Caco-2 (cell line): Measurements from ENCODE around the gene TOM1. TPM values are rescaled to one million over a fixed set of nuclear protein-coding genes. Genes with fewer than 3 reads are reported as not detected.
A peak's percentile ranks its signal among the peaks of the same experiment; 100 is the strongest.

Source experiments
- BruUV-seq: library from RNA; stranded (reverse); fragments of 400-500 nt; replicated peaks from 2 replicates; lab custom pipeline; 2021; lab: Mats Ljungman, UMichigan
- CTCF ChIA-PET: fragments of 300-600 bp; sonication (Branson Sonifier 250); formaldehyde crosslinking; loops from one replicate; lab custom pipeline; 2022; ENCODE audit warnings: antibody characterized with exemption; lab: Charles Lee
- POLR2A ChIA-PET: fragments of 300-600 bp; sonication (Branson Sonifier 250); formaldehyde crosslinking; loops from one replicate; lab custom pipeline; 2022; ENCODE audit warnings: antibody characterized with exemption; lab: Charles Lee
- DNase-seq, 2 experiments: peaks; one replicate each; pipeline versions ENCODE4 v3.0.0 to v3.0.0-alpha.2; 2020 to 2022
- H3K27me3 ChIP-seq: replicated peaks from 2 replicates; pipeline ENCODE4 v1.6.0; 2011; ENCODE audit warnings: low read length; ENCODE audit not compliant: control insufficient read depth, insufficient read depth
- H3K36me3 ChIP-seq: 2 replicates; pipeline ENCODE4 v1.5.1; 2011; ENCODE audit warnings: low read length; ENCODE audit not compliant: control insufficient read depth, insufficient read depth
- H3K4me1 ChIP-seq: fragments of 250-450 bp; sonication (Bioruptor Pico); 2 replicates; pipeline ENCODE4 v1.5.1; 2020; ENCODE audit warnings: mild to moderate bottlenecking
- H3K4me3 ChIP-seq: 2 replicates; pipeline ENCODE4 v1.5.1; 2011; ENCODE audit warnings: low read depth, mild to moderate bottlenecking, control low read depth, low read length
- H3K9me3 ChIP-seq: fragments of 250-450 bp; sonication (Bioruptor Pico); 2 replicates; pipeline ENCODE4 v1.5.1; 2020; ENCODE audit warnings: mild to moderate bottlenecking, moderate library complexity
- H3K27ac Mint-ChIP-seq: one replicate; pipeline ENCODE4 v1.8.0; 2022; ENCODE audit warnings: mixed read lengths; ENCODE audit not compliant: unreplicated experiment
- H3K27me3 Mint-ChIP-seq: one replicate; pipeline ENCODE4 v1.8.0; 2022; ENCODE audit warnings: mixed read lengths; ENCODE audit not compliant: insufficient read depth, unreplicated experiment
- H3K36me3 Mint-ChIP-seq: one replicate; pipeline ENCODE4 v1.8.0; 2022; ENCODE audit warnings: mild to moderate bottlenecking, mixed read lengths; ENCODE audit not compliant: insufficient read depth, unreplicated experiment
- H3K4me1 Mint-ChIP-seq: one replicate; pipeline ENCODE4 v1.8.0; 2022; ENCODE audit warnings: low read depth, mixed read lengths; ENCODE audit not compliant: unreplicated experiment
- H3K4me3 Mint-ChIP-seq: one replicate; pipeline ENCODE4 v1.8.0; 2022; ENCODE audit warnings: mild to moderate bottlenecking, moderate library complexity, mixed read lengths; ENCODE audit not compliant: unreplicated experiment
- H3K9me3 Mint-ChIP-seq: one replicate; pipeline ENCODE4 v1.8.0; 2022; ENCODE audit warnings: mixed read lengths; ENCODE audit not compliant: unreplicated experiment
- CTCF ChIP-seq, 2 experiments: fragments of 200-600 bp in 1 of 2; IDR thresholded peaks; 1 replicate in 1 of 2; 2 replicates in 1 of 2; pipeline versions ENCODE4 v1.5.1 to v1.8.0; 2011 to 2022; ENCODE audit warnings: antibody characterized with exemption in 1 of 2, control low read depth in 1 of 2, inconsistent platforms in 1 of 2, low read depth in 1 of 2, low read length in 1 of 2, mild to moderate bottlenecking in 1 of 2, moderate library complexity in 1 of 2; ENCODE audit not compliant: insufficient read depth in 1 of 2, severe bottlenecking in 1 of 2, unreplicated experiment in 1 of 2
- intact Hi-C: fragments of 100-400 bp; cut with micrococcal nuclease; formaldehyde crosslinking; loops from one replicate; pipeline ENCODE4 v1.10.0; 2022; ENCODE audit not compliant: unreplicated experiment
- total RNA-seq: library from RNA; stranded (reverse); gene quantifications from 2 replicates; pipeline ENCODE4 v1.2.3, GENCODE V29; 2022

Gene TOM1
- total RNA-seq, 1 experiment from 2014 or later = 47.4 TPM

GRCh38 chr22:35373781-35374180, 74.1 kb downstream of the TOM1 start:
- Mint-ChIP-seq H3K27me3 (no peaks in the 10 kb centered on the region), H3K36me3 (peaks cover 25% of the 10 kb centered on the region), H3K27ac (peak overlapping the region; percentile 57), H3K9me3 (no peaks in the 10 kb centered on the region), H3K4me1 (peaks cover 54% of the 10 kb centered on the region), H3K4me3 (no peak overlapping the region)
- no peaks in the 10 kb centered on the region; the same call in 1 of the 2 replicates for H3K36me3 ChIP-seq
- intact Hi-C loops = no loop called here
- peaks cover 50% of the 10 kb centered on the region for H3K4me1 ChIP-seq
- no peak overlapping the region for H3K4me3 ChIP-seq
- no peaks in the 10 kb centered on the region for H3K9me3 ChIP-seq
- CTCF ChIA-PET = no interaction called here
- BruUV-seq = no TSS peak
- no peak for DNase-seq
- no peak for TF ChIP-seq CTCF (IDR thresholded peaks at IDR 0.05; ENCODE audit: insufficient read depth in 1 of 2, low read depth in 1 of 2, low read length in 1 of 2, severe bottlenecking in 1 of 2, unreplicated experiment in 1 of 2)
- no peaks in the 10 kb centered on the region for H3K27me3 ChIP-seq
- POLR2A ChIA-PET = no interaction called here

- no peaks in the 10 kb centered on the region for H3K9me3 Mint-ChIP-seq
- ChIA-PET POLR2A (no interaction called here), CTCF (no interaction called here)
- no peak for DNase-seq
- no peak for TF ChIP-seq CTCF (IDR thresholded peaks at IDR 0.05; ENCODE audit: insufficient read depth in 1 of 2, low read depth in 1 of 2, low read length in 1 of 2, severe bottlenecking in 1 of 2, unreplicated experiment in 1 of 2)
- no peaks in the 10 kb centered on the region for H3K27me3 ChIP-seq
- no peaks in the 10 kb centered on the region for H3K27me3 Mint-ChIP-seq
- H3K4me1 ChIP-seq = peaks cover 56% of the 10 kb centered on the region
- intact Hi-C loops = no loop called here
- no peak overlapping the region for H3K27ac Mint-ChIP-seq
- BruUV-seq = no TSS peak
- peaks cover 38% of the 10 kb centered on the region for H3K36me3 Mint-ChIP-seq
- H3K4me1 Mint-ChIP-seq = peaks cover 54% of the 10 kb centered on the region
- H3K36me3 ChIP-seq = no peaks in the 10 kb centered on the region; the same call in 1 of the 2 replicates
- no peak overlapping the region for H3K4me3 Mint-ChIP-seq
- no peaks in the 10 kb centered on the region for H3K9me3 ChIP-seq
- H3K4me3 ChIP-seq = no peak overlapping the region
Observed at GRCh38 chr22:35375031-35375430, 75.3 kb downstream of the TOM1 start.

- no TSS peak for BruUV-seq
- intact Hi-C loops = no loop called here
- H3K27me3 ChIP-seq = no peaks in the 10 kb centered on the region
- Mint-ChIP-seq H3K4me1 (peaks cover 59% of the 10 kb centered on the region), H3K4me3 (no peak overlapping the region), H3K27me3 (no peaks in the 10 kb centered on the region), H3K36me3 (peaks cover 43% of the 10 kb centered on the region), H3K27ac (no peak overlapping the region), H3K9me3 (no peaks in the 10 kb centered on the region)
- no peak for DNase-seq
- H3K4me1 ChIP-seq = peaks cover 61% of the 10 kb centered on the region
- no peaks in the 10 kb centered on the region; the same call in 1 of the 2 replicates for H3K36me3 ChIP-seq
- no peak overlapping the region for H3K4me3 ChIP-seq
- TF ChIP-seq CTCF (IDR thresholded peaks at IDR 0.05; ENCODE audit: insufficient read depth in 1 of 2, low read depth in 1 of 2, low read length in 1 of 2, severe bottlenecking in 1 of 2, unreplicated experiment in 1 of 2) = no peak
- no peaks in the 10 kb centered on the region for H3K9me3 ChIP-seq
- ChIA-PET CTCF (no interaction called here), POLR2A (no interaction called here)
Observed at GRCh38 chr22:35375526-35375925, 75.8 kb downstream of the TOM1 start.
